GM19025 (cell line): ENCODE results near the gene COL1A1.
A peak's percentile ranks its signal among the peaks of the same experiment; 100 is the strongest.

ENCODE experiments used
- ATAC-seq: cut with Tn5 transposase; IDR thresholded peaks from one replicate; pipeline ENCODE4 v1.9.1; 2021; ENCODE audit warnings: mild to moderate bottlenecking, low read depth, moderate library complexity; ENCODE audit not compliant: unreplicated experiment

COL1A1 gene

GRCh38 chr17:50188531-50188920, 12.9 kb downstream of the COL1A1 start:
- ATAC-seq, result no peak

DNA sequence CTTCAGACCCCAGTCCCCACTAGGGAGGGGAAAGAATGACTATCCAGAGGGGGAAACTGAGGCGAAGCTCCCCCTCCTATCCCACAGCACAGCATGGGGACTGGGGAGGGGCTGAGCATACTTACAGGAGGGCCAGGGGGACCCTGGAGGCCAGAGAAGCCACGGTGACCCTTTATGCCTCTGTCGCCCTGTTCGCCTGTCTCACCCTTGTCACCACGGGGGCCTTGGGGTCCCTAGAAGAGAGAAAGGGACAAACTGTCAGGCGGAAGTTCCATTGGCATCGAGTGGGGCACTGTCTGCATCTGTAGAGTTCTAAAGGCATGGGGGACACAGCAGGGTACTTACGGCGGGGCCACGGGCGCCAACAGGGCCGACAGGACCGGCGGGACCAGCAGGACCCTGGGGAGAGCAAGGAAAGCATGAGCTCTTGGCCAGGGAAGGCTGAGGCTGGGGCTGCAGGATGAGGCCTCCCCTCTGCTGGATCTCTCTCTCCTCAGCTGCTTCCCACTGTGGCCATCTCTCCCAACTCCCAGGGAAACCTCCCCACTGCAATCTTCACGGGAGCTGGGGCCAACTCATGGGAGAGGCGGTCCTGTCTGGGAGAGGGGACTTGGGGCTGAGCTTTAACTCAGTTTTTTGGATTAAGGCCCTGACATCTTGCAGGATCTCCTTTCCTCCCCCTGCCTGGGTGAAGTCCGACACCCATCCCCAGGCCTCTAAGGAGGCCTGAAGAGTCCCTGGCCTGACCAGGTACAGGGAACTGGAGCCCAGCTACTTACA, 13.5 kb downstream of the COL1A1 start:
- no peak for ATAC-seq

- no peak for ATAC-seq
Measured at GRCh38 chr17:50187394-50187725, 14.1 kb downstream of the COL1A1 start.

DNA sequence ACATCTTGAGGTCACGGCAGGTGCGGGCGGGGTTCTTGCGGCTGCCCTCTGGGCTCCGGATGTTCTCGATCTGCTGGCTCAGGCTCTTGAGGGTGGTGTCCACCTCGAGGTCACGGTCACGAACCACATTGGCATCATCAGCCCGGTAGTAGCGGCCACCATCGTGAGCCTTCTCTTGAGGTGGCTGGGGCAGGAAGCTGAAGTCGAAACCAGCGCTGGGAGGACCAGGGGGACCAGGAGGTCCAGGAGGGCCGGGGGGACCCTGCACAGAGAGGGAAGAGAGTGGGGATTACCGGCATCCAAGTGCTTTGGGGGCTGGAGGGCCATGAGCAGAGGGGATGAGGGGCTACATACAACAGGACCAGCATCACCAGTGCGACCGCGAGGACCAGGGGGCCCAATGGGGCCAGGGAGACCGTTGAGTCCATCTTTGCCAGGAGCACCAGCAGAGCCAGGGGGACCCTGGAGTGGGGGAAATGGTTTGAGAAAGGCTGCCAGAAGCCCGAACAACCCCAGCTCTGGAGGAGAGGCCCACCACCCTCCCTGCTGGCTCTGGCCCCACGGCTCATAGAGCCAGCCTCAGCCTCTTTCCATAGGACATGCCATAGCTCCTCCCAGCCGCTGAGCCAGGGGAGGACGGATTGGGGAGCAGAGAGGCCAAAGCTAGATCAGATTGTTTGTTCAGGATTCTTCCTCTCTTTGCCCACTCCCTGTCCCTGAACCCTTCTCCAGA, 14.6 kb downstream of the COL1A1 start:
- ATAC-seq, result no peak

DNA sequence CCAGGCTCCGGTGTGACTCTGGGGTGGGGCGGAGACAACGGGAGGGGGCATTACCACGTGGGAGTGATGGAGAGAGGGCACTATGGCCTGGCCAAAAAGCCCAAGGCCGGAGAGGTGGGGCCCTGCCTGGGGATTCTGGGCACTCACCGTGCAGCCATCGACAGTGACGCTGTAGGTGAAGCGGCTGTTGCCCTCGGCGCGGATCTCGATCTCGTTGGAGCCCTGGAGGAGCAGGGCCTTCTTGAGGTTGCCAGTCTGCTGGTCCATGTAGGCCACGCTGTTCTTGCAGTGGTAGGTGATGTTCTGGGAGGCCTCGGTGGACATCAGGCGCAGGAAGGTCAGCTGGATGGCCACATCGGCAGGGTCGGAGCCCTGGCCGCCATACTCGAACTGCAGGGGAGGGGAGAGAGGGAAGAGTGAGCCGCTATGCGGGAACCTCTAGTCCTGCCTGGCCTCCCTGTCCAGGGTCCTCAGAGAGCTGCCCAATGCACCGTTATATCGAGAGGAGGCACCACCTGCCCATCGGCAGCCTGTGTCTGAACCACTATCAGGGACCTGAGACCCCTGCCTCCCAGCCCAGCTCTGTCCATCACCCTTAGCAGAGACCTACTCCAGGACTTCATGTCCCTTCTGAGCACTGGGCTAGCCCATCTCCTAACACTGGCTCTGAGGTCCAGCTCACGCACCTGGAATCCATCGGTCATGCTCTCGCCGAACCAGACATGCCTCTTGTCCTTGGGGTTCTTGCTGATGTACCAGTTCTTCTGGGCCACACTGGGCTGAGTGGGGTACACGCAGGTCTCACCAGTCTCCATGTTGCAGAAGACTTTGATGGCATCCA, 15.6 kb downstream of the COL1A1 start:
- no peak for ATAC-seq

- no peak for ATAC-seq
Measured at GRCh38 chr17:50184611-50185398, 16.6 kb downstream of the COL1A1 start.

DNA sequence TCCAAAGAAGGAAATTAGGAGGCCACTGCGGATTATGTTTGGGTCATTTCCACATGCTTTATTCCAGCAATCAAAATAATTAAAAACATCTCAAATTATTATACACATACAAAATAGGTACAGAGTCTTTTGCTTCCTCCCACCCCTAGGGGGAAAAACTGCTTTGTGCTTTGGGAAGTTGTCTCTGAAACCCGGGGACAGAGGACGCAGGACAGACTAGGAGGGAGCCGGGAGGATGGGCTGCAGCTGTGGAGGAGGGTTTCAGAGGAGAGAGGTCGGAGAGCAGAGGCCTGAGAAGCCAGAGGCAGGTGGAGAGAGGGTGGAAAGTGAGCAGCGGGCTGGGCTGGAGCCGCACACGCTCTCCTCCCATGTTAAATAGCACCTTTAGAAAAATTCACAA, 17.4 kb downstream of the COL1A1 start:
- ATAC-seq, result no peak

DNA sequence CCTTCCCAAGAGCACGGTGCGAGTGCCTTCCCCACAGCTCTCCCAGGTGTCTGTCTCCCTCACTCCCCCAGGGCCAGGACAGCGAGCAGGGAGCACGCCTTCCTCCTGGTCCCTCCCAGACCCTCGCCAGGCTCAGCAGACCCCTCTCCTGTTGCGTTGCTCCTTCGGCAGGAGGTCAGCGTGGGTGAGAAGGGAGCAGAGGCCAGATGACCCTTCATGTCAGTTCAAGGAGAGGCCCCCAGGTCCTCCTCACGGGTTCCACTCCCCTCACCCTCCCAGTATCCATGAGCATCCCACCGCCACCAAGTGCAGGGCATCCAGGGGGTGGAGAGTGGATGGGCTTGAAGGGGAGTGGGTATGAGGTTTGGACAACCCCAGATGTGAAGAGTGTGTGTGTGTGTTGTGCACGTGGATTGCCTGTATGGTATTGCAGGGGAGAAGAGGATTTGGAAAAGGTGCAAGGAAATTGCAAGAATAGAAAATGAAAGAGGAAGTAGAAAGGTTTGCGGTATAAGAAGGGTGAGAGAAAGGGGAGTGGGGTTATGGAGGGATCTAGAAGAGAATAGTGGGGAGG, 17.9 kb downstream of the COL1A1 start:
- no peak for ATAC-seq

- no peak for ATAC-seq
Measured at GRCh38 chr17:50182783-50183420, 18.5 kb downstream of the COL1A1 start.

DNA sequence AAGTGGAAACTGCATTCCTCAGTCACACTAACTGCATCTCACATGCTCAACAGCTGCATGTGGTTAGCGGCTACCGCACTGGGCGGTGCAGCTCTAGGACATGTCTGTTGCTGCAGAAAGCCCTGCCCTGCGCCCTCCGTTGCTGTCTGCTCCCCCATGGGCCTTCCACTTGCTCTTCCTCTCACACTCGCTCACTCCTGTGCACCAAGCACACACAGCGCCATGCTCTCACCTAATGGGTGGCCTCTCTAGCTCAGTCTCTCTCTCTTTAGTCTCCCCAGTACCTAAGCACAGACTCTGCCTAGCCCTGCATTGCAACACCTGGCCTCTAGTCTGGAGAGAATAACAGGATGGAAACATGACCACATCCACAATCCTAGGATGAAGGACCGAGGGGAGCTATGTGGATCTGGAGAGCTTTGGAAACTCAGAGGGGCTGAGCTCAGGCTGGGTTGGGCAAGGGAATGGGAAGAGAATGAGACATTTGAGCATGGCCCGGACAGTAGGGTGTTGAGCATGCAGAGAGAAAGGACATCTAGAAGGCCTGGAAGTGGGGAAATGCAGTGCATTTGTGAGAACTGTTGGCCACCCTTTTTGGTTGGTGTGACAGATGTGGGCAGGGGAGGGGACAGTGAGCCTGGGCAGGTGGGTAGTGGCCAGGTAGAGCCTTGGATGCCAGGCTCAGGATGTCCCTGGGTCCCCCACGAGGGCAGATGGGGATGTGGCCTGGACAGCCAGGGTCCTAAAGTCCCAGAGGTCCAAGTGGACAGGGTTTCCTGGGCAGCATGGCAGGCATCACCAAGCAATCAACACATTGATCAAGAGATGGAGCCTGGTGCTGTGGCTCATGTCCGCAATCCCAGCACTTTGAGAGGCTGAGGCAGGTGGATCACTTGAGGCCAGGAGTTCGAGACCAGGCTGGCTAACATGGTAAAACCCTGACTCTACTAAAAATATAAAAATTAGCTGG, 19.6 kb downstream of the COL1A1 start:
- no peak for ATAC-seq

DNA sequence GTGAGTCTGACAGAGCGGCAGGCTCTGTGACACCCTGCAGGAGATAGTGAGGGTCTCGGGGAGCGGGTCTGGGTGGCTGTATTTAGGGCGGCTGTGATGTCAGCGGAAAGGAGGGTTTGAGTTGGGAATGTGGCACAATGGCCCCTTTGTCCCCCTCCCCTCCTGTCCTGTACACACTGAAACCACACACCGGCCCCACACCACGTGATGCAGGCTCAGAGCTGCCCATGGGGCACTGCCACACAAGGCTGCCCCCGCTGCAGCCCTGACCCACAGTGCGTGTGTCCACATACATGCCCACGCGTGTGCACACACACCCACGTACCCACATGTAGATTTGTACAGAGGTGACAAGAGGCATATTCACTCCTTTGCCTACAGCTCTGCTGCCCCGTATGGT, 20.3 kb downstream of the COL1A1 start:
- ATAC-seq, result no peak

DNA sequence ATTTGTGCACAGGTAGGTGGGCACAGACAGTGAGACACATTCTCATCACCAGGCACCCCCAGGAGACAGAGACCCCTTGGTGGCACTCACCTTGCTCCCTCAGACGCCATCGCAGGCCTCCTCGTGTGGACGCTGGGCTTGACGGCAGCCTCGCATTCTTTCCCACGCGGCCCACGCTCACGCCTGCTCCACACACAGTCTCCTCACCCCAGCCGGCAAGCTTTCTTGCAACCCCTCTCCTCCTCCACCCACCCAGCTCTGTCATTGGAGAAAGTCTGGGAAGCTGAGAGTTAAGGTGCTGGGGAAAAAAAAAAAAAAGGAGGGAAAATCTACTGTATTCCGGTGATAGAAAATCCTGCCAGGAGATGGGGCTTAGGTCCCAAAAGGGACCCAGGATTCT, 20.8 kb downstream of the COL1A1 start:
- no peak for ATAC-seq

DNA sequence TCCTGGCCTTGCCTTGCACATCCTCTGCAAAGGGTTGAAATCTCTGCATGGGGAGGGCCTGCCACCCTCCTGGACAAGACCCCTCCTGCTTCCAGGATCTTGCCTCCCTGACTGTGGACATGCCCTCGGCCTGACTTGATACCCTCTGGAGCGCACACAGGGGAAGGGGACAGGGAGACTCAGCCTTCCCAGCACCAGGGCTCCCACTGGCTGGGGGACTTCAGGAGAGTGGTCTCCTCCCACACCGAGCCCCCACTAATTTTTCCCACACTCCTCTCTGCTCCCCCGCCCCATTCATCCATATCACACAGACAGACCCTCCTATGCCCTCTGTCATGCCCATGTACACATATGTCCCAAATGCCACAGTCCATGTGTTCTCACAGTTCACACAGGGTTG, 21.3 kb downstream of the COL1A1 start:
- no peak for ATAC-seq

- ATAC-seq, result peak; percentile 65
Measured at GRCh38 chr17:50177983-50178834, 23.2 kb downstream of the COL1A1 start.

DNA sequence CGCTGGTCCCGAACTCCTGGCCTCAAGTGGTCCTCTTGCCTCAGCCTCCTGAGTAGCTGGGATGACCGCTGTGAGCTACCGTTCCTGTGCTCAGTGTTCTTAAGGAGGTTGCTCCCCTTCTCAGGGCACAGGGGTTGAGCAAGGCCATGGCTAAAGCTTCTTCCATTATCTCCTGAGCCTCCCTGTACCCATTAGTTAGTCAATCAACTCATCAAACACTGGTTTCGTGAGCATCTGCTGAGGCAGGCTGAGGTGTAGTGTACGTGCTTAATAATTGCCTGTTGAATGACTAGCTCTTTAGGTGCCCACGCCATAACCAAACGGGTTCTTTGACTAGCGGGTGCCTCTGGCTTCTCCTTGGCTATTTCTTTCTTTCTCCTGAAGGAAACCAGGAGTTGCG, 24.0 kb downstream of the COL1A1 start:
- no peak for ATAC-seq

- no peak for ATAC-seq
Measured at GRCh38 chr17:50176559-50177357, 24.7 kb downstream of the COL1A1 start.
